Body of pancreas (tissue), 4 donors: Measurements from ENCODE around the gene FRMPD4.

Experiments used
- CTCF ChIP-seq, 7 experiments: fragments of 450-650 bp in 4 of 7; fragments of 200-600 bp in 3 of 7; sonication (generic) in 3 of 7; IDR thresholded peaks; one replicate each; pipeline ENCODE4 v1.5.1; 2016 to 2019; ENCODE audit warnings: antibody characterized with exemption in 7 of 7
- POLR2A ChIP-seq, 3 donors: fragments of 450-650 bp; IDR thresholded peaks; one replicate each; pipeline ENCODE4 v1.6.1; 2016; ENCODE audit warnings: antibody characterized with exemption in 3 of 3, mild to moderate bottlenecking in 2 of 3

GRCh38 chrX:12149670-12150407, 11.6 kb downstream of the FRMPD4 start:
- TF ChIP-seq CTCF (IDR thresholded peaks at IDR 0.05) (no peak), POLR2A (IDR thresholded peaks at IDR 0.05) (no peak)
